GM12891 (cell line): ENCODE results near the gene CCNL1.

ENCODE experiments used
- PAX5 ChIP-seq: IDR thresholded peaks from 2 replicates; pipeline ENCODE4 v1.6.1; 2011; ENCODE audit warnings: low read length, moderate library complexity, mild to moderate bottlenecking; ENCODE audit not compliant: insufficient read depth, severe bottlenecking
- POLR2A ChIP-seq: IDR thresholded peaks from 2 replicates; pipeline ENCODE4 v1.6.1; 2011; ENCODE audit warnings: low read depth, low read length, control low read depth
- POLR2AphosphoS5 ChIP-seq: IDR thresholded peaks from 2 replicates; pipeline ENCODE4 v1.6.1; 2011; ENCODE audit warnings: low read depth, low read length, control low read depth
- POU2F2 ChIP-seq: IDR thresholded peaks from 2 replicates; pipeline ENCODE4 v1.6.1; 2011; ENCODE audit warnings: low read depth, mild to moderate bottlenecking, control low read depth, low read length, moderate library complexity
- SPI1 ChIP-seq: IDR thresholded peaks from 2 replicates; pipeline ENCODE4 v1.6.1; 2011; ENCODE audit warnings: low read depth, low read length, control low read depth
- TAF1 ChIP-seq: IDR thresholded peaks from 2 replicates; pipeline ENCODE4 v1.6.1; 2011; ENCODE audit warnings: low read depth, low read length, control low read depth

GRCh38 chr3:157176934-157177333 is 17.0 kb upstream of the CCNL1 start:
- TF ChIP-seq POLR2A (no peak), POLR2AphosphoS5 (no peak), POU2F2 (no peak), TAF1 (no peak), SPI1 (no peak), PAX5 (no peak)
